ENCODE data around the gene LRP1-AS.
A peak's percentile ranks its signal among the peaks of the same experiment; 100 is the strongest.

The LRP1-AS gene

GRCh38 chr12:57110104-57111030 lies 37.1 kb downstream of the LRP1-AS start:
- Histone ChIP-seq H3K36me3 (ENCODE audit: control insufficient read depth, insufficient read depth, low read length) (peaks cover 30% of the 10 kb centered on the region), H3K27me3 (replicated peaks; ENCODE audit: control insufficient read depth, insufficient read depth, low read length) (no peaks in the 10 kb centered on the region), H3K4me3 (replicated peaks; ENCODE audit: low read depth, low read length) (peak overlapping the region; percentile 74)
- DNase-seq (ENCODE audit: extremely low read depth, insufficient read length): peak; percentile 81
- no peak for TF ChIP-seq CTCF (IDR thresholded peaks at IDR 0.05; ENCODE audit: insufficient read depth, low read length, poor library complexity, severe bottlenecking)

- no peak for TF ChIP-seq CTCF (IDR thresholded peaks at IDR 0.05; ENCODE audit: insufficient read depth, low read length, poor library complexity, severe bottlenecking)
- Histone ChIP-seq H3K36me3 (ENCODE audit: control insufficient read depth, insufficient read depth, low read length) (peaks cover 37% of the 10 kb centered on the region), H3K27me3 (replicated peaks; ENCODE audit: control insufficient read depth, insufficient read depth, low read length) (no peaks in the 10 kb centered on the region), H3K4me3 (replicated peaks; ENCODE audit: low read depth, low read length) (peak overlapping the region; percentile 74)
- DNase-seq (ENCODE audit: extremely low read depth, insufficient read length): no peak
These were observed 38.0 kb downstream of the LRP1-AS start for GRCh38 chr12:57109207-57110103.

GRCh38 chr12:57107456-57108155 lies 39.8 kb downstream of the LRP1-AS start:
- no peak for TF ChIP-seq CTCF (IDR thresholded peaks at IDR 0.05; ENCODE audit: insufficient read depth, low read length, poor library complexity, severe bottlenecking)
- H3K27me3 ChIP-seq (replicated peaks; ENCODE audit: control insufficient read depth, insufficient read depth, low read length): no peaks in the 10 kb centered on the region
- no peak for DNase-seq (ENCODE audit: extremely low read depth, insufficient read length)
- H3K36me3 ChIP-seq (ENCODE audit: control insufficient read depth, insufficient read depth, low read length): peaks cover 41% of the 10 kb centered on the region
- no peak overlapping the region for H3K4me3 ChIP-seq (replicated peaks; ENCODE audit: low read depth, low read length)

GRCh38 chr12:57106021-57106708 lies 41.3 kb downstream of the LRP1-AS start:
- H3K27me3 ChIP-seq (replicated peaks; ENCODE audit: control insufficient read depth, insufficient read depth, low read length): no peaks in the 10 kb centered on the region
- no peak for DNase-seq (ENCODE audit: extremely low read depth, insufficient read length)
- no peak overlapping the region for H3K4me3 ChIP-seq (replicated peaks; ENCODE audit: low read depth, low read length)
- TF ChIP-seq CTCF (IDR thresholded peaks at IDR 0.05; ENCODE audit: insufficient read depth, low read length, poor library complexity, severe bottlenecking): no peak
- H3K36me3 ChIP-seq (ENCODE audit: control insufficient read depth, insufficient read depth, low read length): peaks cover 50% of the 10 kb centered on the region

Measured in GM06990 (cell line).